Stimulated activated naive CD4-positive, alpha-beta T cell (primary cell): ENCODE measurements around the gene SLC25A39.

Experiments used
- DNase-seq, 6 experiments: peaks; one replicate each; lab custom pipeline; 2025; lab: John Stamatoyannopoulos, UW

Gene SLC25A39

GRCh38 chr17:44314524-44314868 lies 10.1 kb downstream of the SLC25A39 start:
- no peak for DNase-seq

- no peak for DNase-seq
Observed at GRCh38 chr17:44314031-44314430, 10.6 kb downstream of the SLC25A39 start.

- no peak for DNase-seq
Observed at GRCh38 chr17:44312396-44313104, 12.1 kb downstream of the SLC25A39 start.

- no peak for DNase-seq
Observed at GRCh38 chr17:44311562-44312181, 13.0 kb downstream of the SLC25A39 start.

- no peak for DNase-seq
Observed at GRCh38 chr17:44310609-44311376, 13.8 kb downstream of the SLC25A39 start.

GRCh38 chr17:44310188-44310587 lies 14.4 kb downstream of the SLC25A39 start:
- no peak for DNase-seq

- no peak for DNase-seq
Observed at GRCh38 chr17:44309472-44309871, 15.2 kb downstream of the SLC25A39 start.

- DNase-seq: peak in 2 of 6 experiments; percentile 9 to 17
Observed at GRCh38 chr17:44308865-44309264, 15.8 kb downstream of the SLC25A39 start.

- peak; percentile 73 to 88 (median 84) for DNase-seq
Observed at GRCh38 chr17:44308320-44308818, 16.3 kb downstream of the SLC25A39 start, which contains the start of gene RUNDC3A. Gene RUNDC3A, plus strand, starts transcription at chr17:44308601. Its CDS starts 232 bp downstream, at chr17:44308833.

- DNase-seq: peak in 1 of 6 experiments; percentile 43
Observed at GRCh38 chr17:44307387-44308186, 17.0 kb downstream of the SLC25A39 start.

- DNase-seq: no peak
Observed at GRCh38 chr17:44304651-44305050, 20.0 kb downstream of the SLC25A39 start.

- no peak for DNase-seq
Observed at GRCh38 chr17:44297975-44298374, 26.6 kb downstream of the SLC25A39 start.

GRCh38 chr17:44293509-44294226 lies 31.0 kb downstream of the SLC25A39 start:
- DNase-seq: no peak

GRCh38 chr17:44287651-44288050 lies 37.0 kb downstream of the SLC25A39 start:
- DNase-seq: no peak

- no peak for DNase-seq
Observed at GRCh38 chr17:44284024-44284400, 40.6 kb downstream of the SLC25A39 start.

GRCh38 chr17:44283344-44284023 lies 41.1 kb downstream of the SLC25A39 start:
- DNase-seq: no peak

GRCh38 chr17:44282264-44282663 lies 42.4 kb downstream of the SLC25A39 start:
- DNase-seq: no peak

- DNase-seq: no peak
Observed at GRCh38 chr17:44281570-44281969, 43.1 kb downstream of the SLC25A39 start.

- DNase-seq: no peak
Observed at GRCh38 chr17:44280392-44280937, 44.2 kb downstream of the SLC25A39 start.

GRCh38 chr17:44279666-44280391 lies 44.8 kb downstream of the SLC25A39 start:
- DNase-seq: no peak
